Neuronal stem cell (in vitro differentiated cells): ENCODE measurements around the gene STARD5.
A peak's percentile ranks its signal among the peaks of the same experiment; 100 is the strongest.

Experiments used
- DNase-seq: peaks from one replicate; pipeline ENCODE4 v3.0.0-alpha.2; 2013; ENCODE audit warnings: low spot score
- H2AFZ ChIP-seq: one replicate; pipeline ENCODE4 v1.6.1; 2013; ENCODE audit warnings: mild to moderate bottlenecking, low read length, inconsistent platforms
- H2AK5ac ChIP-seq: 2 replicates; pipeline ENCODE4 v1.6.1; 2013; ENCODE audit warnings: low read depth, mild to moderate bottlenecking, inconsistent platforms, low read length, moderate library complexity, mixed read lengths
- H2BK120ac ChIP-seq: 2 replicates; pipeline ENCODE4 v1.6.1; 2013; ENCODE audit warnings: low read depth, mild to moderate bottlenecking, inconsistent platforms, low read length, moderate library complexity, mixed read lengths
- H2BK12ac ChIP-seq: one replicate; pipeline ENCODE4 v1.6.1; 2013; ENCODE audit warnings: low read length, inconsistent platforms
- H2BK15ac ChIP-seq: 2 replicates; pipeline ENCODE4 v1.6.1; 2013; ENCODE audit warnings: mild to moderate bottlenecking, low read length, inconsistent platforms, mixed read lengths
- H2BK5ac ChIP-seq: one replicate; pipeline ENCODE4 v1.6.1; 2013; ENCODE audit warnings: inconsistent platforms, mild to moderate bottlenecking, low read length, moderate library complexity
- H3K14ac ChIP-seq: one replicate; pipeline ENCODE4 v1.6.1; 2013; ENCODE audit warnings: low read length, inconsistent platforms
- H3K18ac ChIP-seq: 2 replicates; pipeline ENCODE4 v1.6.1; 2013; ENCODE audit warnings: low read length, inconsistent platforms
- H3K23ac ChIP-seq: 2 replicates; pipeline ENCODE4 v1.6.1; 2013; ENCODE audit warnings: low read depth, mild to moderate bottlenecking, mixed read lengths, low read length, inconsistent platforms; ENCODE audit not compliant: poor library complexity
- H3K27ac ChIP-seq: replicated peaks from 3 replicates; pipeline ENCODE4 v1.5.1; 2013; ENCODE audit warnings: low read length, inconsistent platforms
- H3K27me3 ChIP-seq, 3 experiments: 2 replicates each; pipeline ENCODE4 v1.6.1; 2013; ENCODE audit warnings: low read length in 3 of 3, mild to moderate bottlenecking in 2 of 3, inconsistent platforms in 1 of 3, low read depth in 1 of 3, mixed read lengths in 1 of 3, moderate library complexity in 1 of 3; ENCODE audit not compliant: control insufficient read depth in 3 of 3, insufficient read depth in 3 of 3
- H3K36me3 ChIP-seq, 2 donors: replicated peaks in 1 of 2; 2 replicates each; pipeline ENCODE4 v1.6.1; 2013; ENCODE audit warnings: low read length in 2 of 2; ENCODE audit not compliant: control insufficient read depth in 2 of 2, insufficient read depth in 2 of 2
- H3K4ac ChIP-seq: 2 replicates; pipeline ENCODE4 v1.6.1; 2013; ENCODE audit warnings: inconsistent platforms, mild to moderate bottlenecking, low read length, moderate library complexity
- H3K4me1 ChIP-seq, 2 donors: 1 replicate in 1 of 2; 2 replicates in 1 of 2; pipeline ENCODE4 v1.6.1; 2013; ENCODE audit warnings: low read length in 2 of 2, low read depth in 1 of 2; ENCODE audit not compliant: control insufficient read depth in 2 of 2, insufficient read depth in 1 of 2
- H3K4me2 ChIP-seq: one replicate; pipeline ENCODE4 v1.6.1; 2013; ENCODE audit warnings: mild to moderate bottlenecking, low read length, inconsistent platforms; ENCODE audit not compliant: insufficient read depth, poor library complexity, severe bottlenecking
- H3K4me3 ChIP-seq, 2 donors: 2 replicates each; pipeline ENCODE4 v1.5.1; 2013; ENCODE audit warnings: low read length in 2 of 2, mild to moderate bottlenecking in 2 of 2, inconsistent platforms in 1 of 2, moderate library complexity in 1 of 2
- H3K79me1 ChIP-seq: one replicate; pipeline ENCODE4 v1.6.1; 2013; ENCODE audit warnings: low read depth, mild to moderate bottlenecking, inconsistent platforms, low read length, moderate library complexity
- H3K9ac ChIP-seq: one replicate; pipeline ENCODE4 v1.6.1; 2013; ENCODE audit warnings: mild to moderate bottlenecking, low read depth, low read length, inconsistent platforms; ENCODE audit not compliant: poor library complexity
- H3K9me3 ChIP-seq, 2 donors: replicated peaks in 1 of 2; 2 replicates each; pipeline versions ENCODE3 to v1.6.1; 2013; ENCODE audit warnings: low read length in 2 of 2, mild to moderate bottlenecking in 2 of 2, inconsistent platforms in 1 of 2, low read depth in 1 of 2, mixed read lengths in 1 of 2, moderate library complexity in 1 of 2; ENCODE audit not compliant: control insufficient read depth in 2 of 2, insufficient read depth in 1 of 2
- H4K8ac ChIP-seq: one replicate; pipeline ENCODE4 v1.6.1; 2013; ENCODE audit warnings: low read depth, mild to moderate bottlenecking, inconsistent platforms, low read length, moderate library complexity
- H4K91ac ChIP-seq: one replicate; pipeline ENCODE4 v1.6.1; 2013; ENCODE audit warnings: low read length, low read depth, mild to moderate bottlenecking, inconsistent platforms; ENCODE audit not compliant: poor library complexity
- WGBS, 2 donors: extraction: QIAGEN DNeasy Blood & Tissue Kit; methylation state at CpG; one replicate each; pipeline ENCODE4 v1.1.7; 2013; ENCODE audit warnings: missing lambda C conversion rate in 2 of 2, mixed read lengths in 1 of 2; ENCODE audit not compliant: insufficient read length in 2 of 2, insufficient replicate concordance in 1 of 2; ENCODE audit errors: extremely low coverage in 2 of 2; 5-methylcytosine and 5-hydroxymethylcytosine counted together

Gene STARD5

GRCh38 chr15:81297603-81298575 is 26.1 kb downstream of the STARD5 start:
- Histone ChIP-seq H3K4me2 (no peak overlapping the region), H3K4ac (no peak overlapping the region), H3K27ac (no peak overlapping the region), H2AK5ac (no peak overlapping the region), H2BK15ac (no peak overlapping the region), H2BK5ac (no peak overlapping the region), H3K4me3 (no peak overlapping the region), H3K18ac (no peak overlapping the region), H2BK12ac (no peak overlapping the region), H3K9ac (no peak overlapping the region), H4K8ac (no peak overlapping the region), H4K91ac (no peak overlapping the region), H3K9me3 (no peaks in the 10 kb centered on the region), H3K79me1 (no peaks in the 10 kb centered on the region), H3K27me3 (peaks cover 0 to 27% (median 0%) of the 10 kb centered on the region in 3 experiments), H3K36me3 (no peaks in the 10 kb centered on the region), H3K4me1 (peaks cover 0 to 12% of the 10 kb centered on the region in 2 donors), H3K23ac (no peak overlapping the region), H2AFZ (no peak overlapping the region), H2BK120ac (no peak overlapping the region), H3K14ac (peak overlapping the region; percentile 15)
- no peak for DNase-seq
- WGBS, 2 donors = no CpG with 5 or more reads among the region's 4 CpGs

GRCh38 chr15:81297147-81297572 is 26.8 kb downstream of the STARD5 start:
- Histone ChIP-seq H3K4me2 (no peak overlapping the region), H2AFZ (no peak overlapping the region), H2BK5ac (no peak overlapping the region), H3K18ac (peak overlapping the region; percentile 9), H3K79me1 (no peaks in the 10 kb centered on the region), H3K14ac (no peak overlapping the region), H2AK5ac (no peak overlapping the region), H3K23ac (no peak overlapping the region), H3K9ac (no peak overlapping the region), H3K4ac (no peak overlapping the region), H4K91ac (no peak overlapping the region), H3K4me1 (peaks cover 0 to 6% of the 10 kb centered on the region in 2 donors), H2BK120ac (no peak overlapping the region), H3K27me3 (peaks cover 0 to 30% (median 0%) of the 10 kb centered on the region in 3 experiments), H3K27ac (no peak overlapping the region), H3K4me3 (no peak overlapping the region), H2BK15ac (no peak overlapping the region), H3K9me3 (no peaks in the 10 kb centered on the region), H2BK12ac (no peak overlapping the region), H4K8ac (no peak overlapping the region), H3K36me3 (no peaks in the 10 kb centered on the region)
- DNase-seq = no peak
- WGBS, 2 donors = no CpG with 5 or more reads among the region's 3 CpGs

- Histone ChIP-seq H3K27me3 (peaks cover 0 to 30% (median 0%) of the 10 kb centered on the region in 3 experiments), H3K23ac (no peak overlapping the region), H3K18ac (peak overlapping the region; percentile 20), H3K14ac (no peak overlapping the region), H2BK12ac (no peak overlapping the region), H3K27ac (no peak overlapping the region), H3K79me1 (no peaks in the 10 kb centered on the region), H2AK5ac (no peak overlapping the region), H2BK120ac (no peak overlapping the region), H4K91ac (no peak overlapping the region), H3K4me2 (no peak overlapping the region), H2BK15ac (no peak overlapping the region), H2BK5ac (no peak overlapping the region), H3K36me3 (no peaks in the 10 kb centered on the region), H2AFZ (no peak overlapping the region), H3K4ac (no peak overlapping the region), H3K9me3 (no peaks in the 10 kb centered on the region), H3K4me3 (no peak overlapping the region), H3K9ac (no peak overlapping the region), H3K4me1 (peaks cover 0 to 3% of the 10 kb centered on the region in 2 donors), H4K8ac (no peak overlapping the region)
- no CpG with 5 or more reads among the region's 11 CpGs for WGBS, 2 donors
- no peak for DNase-seq
These were observed 27.3 kb downstream of the STARD5 start for GRCh38 chr15:81296673-81297072.

- Histone ChIP-seq H2AK5ac (no peak overlapping the region), H3K4ac (no peak overlapping the region), H3K36me3 (no peaks in the 10 kb centered on the region), H2BK5ac (no peak overlapping the region), H2BK120ac (no peak overlapping the region), H3K4me1 (peaks cover 0 to 3% of the 10 kb centered on the region in 2 donors), H3K23ac (no peak overlapping the region), H3K79me1 (no peaks in the 10 kb centered on the region), H3K18ac (no peak overlapping the region), H4K91ac (no peak overlapping the region), H3K27me3 (peaks cover 0 to 30% (median 0%) of the 10 kb centered on the region in 3 experiments), H2BK12ac (no peak overlapping the region), H3K14ac (no peak overlapping the region), H3K27ac (no peak overlapping the region), H3K9ac (no peak overlapping the region), H3K4me2 (no peak overlapping the region), H2AFZ (no peak overlapping the region), H2BK15ac (no peak overlapping the region), H4K8ac (no peak overlapping the region), H3K4me3 (no peak overlapping the region), H3K9me3 (no peaks in the 10 kb centered on the region)
- DNase-seq = no peak
- no CpG with 5 or more reads among the region's 2 CpGs for WGBS, 2 donors
These were observed 27.8 kb downstream of the STARD5 start for GRCh38 chr15:81296186-81296585.
